ENCODE measurements around the gene USP20.
A peak's percentile ranks its signal among the peaks of the same experiment; 100 is the strongest.

Gene USP20

GRCh38 chr9:129854588-129855110, 19.4 kb downstream of the USP20 start:
- DNase-seq (ENCODE audit: low read depth in 2 of 2), result no peak

- no peak for DNase-seq (ENCODE audit: low read depth in 2 of 2)
Observed at GRCh38 chr9:129857207-129857606, 21.9 kb downstream of the USP20 start.

GRCh38 chr9:129858167-129858962, 23.1 kb downstream of the USP20 start:
- DNase-seq (ENCODE audit: low read depth in 2 of 2), result no peak

GRCh38 chr9:129860653-129861446, 25.6 kb downstream of the USP20 start:
- DNase-seq (ENCODE audit: low read depth in 2 of 2), result no peak

GRCh38 chr9:129861447-129861827, 26.2 kb downstream of the USP20 start:
- DNase-seq (ENCODE audit: low read depth in 2 of 2), result no peak

- DNase-seq (ENCODE audit: low read depth in 2 of 2), result peak in 1 of 2 donors; percentile 45
Observed at GRCh38 chr9:129863059-129863690, 27.9 kb downstream of the USP20 start.

- no peak for DNase-seq (ENCODE audit: low read depth in 2 of 2)
Observed at GRCh38 chr9:129864991-129865647, 29.9 kb downstream of the USP20 start.

GRCh38 chr9:129865668-129866320, 30.5 kb downstream of the USP20 start:
- DNase-seq (ENCODE audit: low read depth in 2 of 2), result no peak

GRCh38 chr9:129866394-129867135, 31.3 kb downstream of the USP20 start:
- DNase-seq (ENCODE audit: low read depth in 2 of 2), result no peak

- DNase-seq (ENCODE audit: low read depth in 2 of 2), result no peak
Observed at GRCh38 chr9:129867136-129868022, 32.1 kb downstream of the USP20 start.

GRCh38 chr9:129868023-129868871, 33.0 kb downstream of the USP20 start:
- DNase-seq (ENCODE audit: low read depth in 2 of 2), result no peak

GRCh38 chr9:129868872-129869486, 33.7 kb downstream of the USP20 start:
- DNase-seq (ENCODE audit: low read depth in 2 of 2), result peak; percentile 73 to 76

- no peak for DNase-seq (ENCODE audit: low read depth in 2 of 2)
Observed at GRCh38 chr9:129869585-129870501, 34.6 kb downstream of the USP20 start.

GRCh38 chr9:129871046-129871445, 35.8 kb downstream of the USP20 start:
- no peak for DNase-seq (ENCODE audit: low read depth in 2 of 2)

- no peak for DNase-seq (ENCODE audit: low read depth in 2 of 2)
Observed at GRCh38 chr9:129873563-129874190, 38.4 kb downstream of the USP20 start.

GRCh38 chr9:129874261-129875101, 39.2 kb downstream of the USP20 start:
- DNase-seq (ENCODE audit: low read depth in 2 of 2), result no peak

All from stimulated activated CD8-positive, alpha-beta memory T cell treated with anti-CD3 and anti-CD28 coated beads, Interleukin-7, amount 100 ng/mL, for 1 hour (primary cell).